GM18951 (cell line): ENCODE measurements around the gene COQ8A.
"Not testable (repeated sequence)": the region's sequence is repeated elsewhere in the genome, so short reads cannot be mapped to it uniquely, and the experiment has no call there.

Experiments used
- POLR2A ChIP-seq: IDR thresholded peaks from 4 replicates; pipeline ENCODE4 v1.6.1; 2011; ENCODE audit warnings: mild to moderate bottlenecking; ENCODE audit not compliant: insufficient read length, insufficient read depth; ENCODE audit errors: extremely low read depth
- in situ Hi-C: fragments of 300-500 bp; cut with MboI; formaldehyde crosslinking; loops from one replicate; pipeline ENCODE4 v1.12.0; 2022; ENCODE audit warnings: low sequenced_read_pairs, mixed read lengths, inconsistent platforms; ENCODE audit not compliant: unreplicated experiment

Gene COQ8A

DNA sequence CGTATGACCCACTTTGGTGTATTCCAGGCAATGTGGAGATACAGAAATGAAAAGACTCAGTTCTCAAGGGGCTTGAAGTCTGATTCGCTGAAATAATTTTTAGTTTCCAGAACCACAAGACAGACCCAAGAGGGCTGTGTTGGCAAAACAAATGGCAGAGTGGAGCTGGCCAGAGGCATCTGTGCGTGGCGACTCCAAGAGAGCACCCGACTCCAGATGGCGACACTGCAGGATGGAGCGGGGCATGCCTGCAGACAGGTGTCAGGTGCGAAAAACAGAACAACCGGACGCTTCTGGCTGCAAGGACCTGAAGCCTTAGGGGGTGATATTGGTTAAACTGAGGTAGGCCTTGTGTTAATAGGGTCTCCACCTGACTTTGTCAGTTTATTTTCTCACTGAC, 31.7 kb upstream of the COQ8A start:
- in situ Hi-C loops, result no loop called here
- TF ChIP-seq POLR2A, result no peak

DNA sequence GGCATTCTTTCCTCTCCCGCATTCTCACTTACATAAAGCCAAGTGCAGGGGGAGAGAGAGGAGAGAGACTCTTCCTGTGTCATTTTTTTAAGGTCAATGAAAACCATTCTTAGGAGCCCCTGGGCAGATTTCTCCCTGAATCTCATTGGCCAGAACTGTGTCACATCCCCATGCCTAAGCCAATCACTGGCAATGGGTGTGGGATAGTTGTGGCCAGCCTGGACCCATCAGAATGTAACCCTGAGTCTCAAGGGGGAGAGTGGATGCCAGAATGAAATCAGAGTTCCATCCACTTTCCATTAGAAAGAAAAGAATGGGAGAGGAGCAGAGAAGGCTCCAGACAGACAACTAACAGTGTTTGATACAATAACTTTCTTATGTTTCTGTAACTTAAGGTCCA, 31.2 kb upstream of the COQ8A start:
- in situ Hi-C loops, result no loop called here

DNA sequence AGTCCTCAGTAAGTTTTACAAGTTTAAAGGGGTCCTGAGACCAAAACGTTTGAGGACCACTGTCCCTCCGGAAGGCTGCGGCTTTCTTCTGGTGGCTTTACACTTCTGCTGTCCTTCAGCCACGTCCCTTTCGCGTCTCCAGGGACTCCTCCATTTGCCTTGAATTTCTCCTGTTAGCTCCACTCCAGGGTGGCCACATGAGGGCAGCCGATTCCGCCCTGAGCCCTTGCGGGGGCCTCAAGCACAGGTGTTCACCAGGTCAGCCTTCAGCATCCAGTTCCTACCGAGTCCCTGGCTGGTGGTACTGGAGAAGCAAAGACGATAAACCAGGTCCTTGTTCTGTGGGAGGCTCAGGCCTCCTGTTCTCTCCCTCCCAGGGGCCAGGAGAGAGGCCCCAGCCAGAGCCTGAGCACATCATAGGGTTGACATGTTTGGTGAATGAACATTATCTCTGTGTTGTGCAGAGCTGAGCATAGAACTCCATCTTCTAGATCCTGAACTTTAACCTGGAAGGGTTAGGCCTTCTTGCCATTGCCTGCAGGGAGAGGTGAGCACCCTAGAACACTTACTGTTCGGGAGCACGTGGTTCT, 27.4 kb upstream of the COQ8A start:
- in situ Hi-C loops, result loop anchor here (10.0 kb wide), 1 partner anchor 522 kb away; no protein-coding TSS in a partner anchor
- TF ChIP-seq POLR2A, result no peak

More for the DNA sequence above, 31.2 kb upstream of the COQ8A start:
- TF ChIP-seq POLR2A, result no peak

DNA sequence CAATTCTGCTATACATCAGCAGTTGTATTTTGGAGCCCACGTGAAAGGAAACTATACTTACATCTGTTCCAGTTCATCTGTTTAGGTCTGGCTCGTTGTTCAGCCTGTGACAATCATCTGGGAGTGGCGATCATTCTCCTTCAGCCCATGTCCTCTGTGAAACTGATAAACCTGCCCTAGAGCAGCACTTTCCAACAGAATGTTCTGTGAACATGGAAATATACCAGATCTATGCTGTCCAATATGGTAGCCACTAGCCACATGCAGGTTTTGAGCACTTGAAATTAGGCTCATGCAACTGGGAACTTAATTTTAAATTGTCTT, 24.5 kb upstream of the COQ8A start:
- in situ Hi-C loops, result loop anchor here (10.0 kb wide), 1 partner anchor 519 kb away; no protein-coding TSS in a partner anchor
- no peak for TF ChIP-seq POLR2A

DNA sequence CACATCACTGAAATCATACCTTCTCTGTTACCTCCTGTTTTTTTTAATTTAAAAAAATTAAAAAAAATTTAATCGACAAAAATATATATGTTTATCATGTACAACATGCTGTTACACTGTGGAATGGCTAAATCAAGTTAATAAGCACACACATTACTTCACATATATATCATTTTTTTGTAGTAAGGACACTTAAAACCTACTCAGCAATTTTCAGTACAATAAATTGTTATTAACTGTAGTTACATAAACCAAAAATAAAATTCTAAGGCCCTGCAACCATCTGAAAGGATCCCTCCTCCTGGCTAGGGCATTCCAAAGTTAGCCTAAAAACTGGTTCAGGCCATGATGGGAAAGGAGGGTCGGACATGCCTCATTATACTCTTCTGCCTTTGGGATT, 23.6 kb upstream of the COQ8A start:
- in situ Hi-C loops, result loop anchor here (10.0 kb wide), 1 partner anchor 518 kb away; no protein-coding TSS in a partner anchor
- TF ChIP-seq POLR2A, result no peak

- TF ChIP-seq POLR2A, result no peak
- in situ Hi-C loops, result loop anchor here (10.0 kb wide), 1 partner anchor 515 kb away; no protein-coding TSS in a partner anchor
Observed at GRCh38 chr1:226919587-226919986, 20.5 kb upstream of the COQ8A start.

- in situ Hi-C loops, result loop anchor here (10.0 kb wide), 1 partner anchor 515 kb away; no protein-coding TSS in a partner anchor
Observed at GRCh38 chr1:226919995-226920394, 20.1 kb upstream of the COQ8A start.

GRCh38 chr1:226920446-226920894, 19.6 kb upstream of the COQ8A start:
- TF ChIP-seq POLR2A, result no peak
- in situ Hi-C loops, result no loop called here

More at GRCh38 chr1:226919995-226920394, 20.1 kb upstream of the COQ8A start:
- TF ChIP-seq POLR2A, result no peak

GRCh38 chr1:226921504-226921903, 18.6 kb upstream of the COQ8A start:
- in situ Hi-C loops, result no loop called here
- no peak for TF ChIP-seq POLR2A

GRCh38 chr1:226929260-226930111, 10.6 kb upstream of the COQ8A start:
- in situ Hi-C loops, result not testable (repeated sequence)

GRCh38 chr1:226934483-226935237, 5.4 kb upstream of the COQ8A start:
- in situ Hi-C loops, result no loop called here
- no peak for TF ChIP-seq POLR2A

- in situ Hi-C loops, result no loop called here
- no peak for TF ChIP-seq POLR2A
Observed at GRCh38 chr1:226937940-226938725, 2.0 kb upstream of the COQ8A start.

- in situ Hi-C loops, result no loop called here
- no peak for TF ChIP-seq POLR2A
Observed at GRCh38 chr1:226938903-226939437, 1.1 kb upstream of the COQ8A start.
